T-helper 2 cell treated with Interferon-gamma antibody and Interleukin-4, amounts not matched to agents 5 μg/mL and 100 μg/mL, for 36 hours (primary cell): ENCODE data around the gene TAF3.

Source experiments
- DNase-seq: peaks from one replicate; pipeline ENCODE4 v3.0.0; 2021; ENCODE audit warnings: low spot score
- H3K27ac Mint-ChIP-seq: one replicate; pipeline ENCODE4 v1.8.0; 2021; ENCODE audit warnings: mild to moderate bottlenecking, mixed read lengths
- H3K27me3 Mint-ChIP-seq: one replicate; pipeline ENCODE4 v1.8.0; 2021; ENCODE audit warnings: low read depth, mixed read lengths
- H3K36me3 Mint-ChIP-seq: one replicate; pipeline ENCODE4 v1.8.0; 2021; ENCODE audit warnings: low read depth, mixed read lengths
- H3K4me1 Mint-ChIP-seq: one replicate; pipeline ENCODE4 v1.8.0; 2021; ENCODE audit warnings: low read depth, mixed read lengths
- H3K4me3 Mint-ChIP-seq: one replicate; pipeline ENCODE4 v1.8.0; 2022; ENCODE audit warnings: mild to moderate bottlenecking, moderate library complexity, mixed read lengths
- H3K9me3 Mint-ChIP-seq: one replicate; pipeline ENCODE4 v1.8.0; 2021; ENCODE audit warnings: mixed read lengths

The TAF3 gene

DNA sequence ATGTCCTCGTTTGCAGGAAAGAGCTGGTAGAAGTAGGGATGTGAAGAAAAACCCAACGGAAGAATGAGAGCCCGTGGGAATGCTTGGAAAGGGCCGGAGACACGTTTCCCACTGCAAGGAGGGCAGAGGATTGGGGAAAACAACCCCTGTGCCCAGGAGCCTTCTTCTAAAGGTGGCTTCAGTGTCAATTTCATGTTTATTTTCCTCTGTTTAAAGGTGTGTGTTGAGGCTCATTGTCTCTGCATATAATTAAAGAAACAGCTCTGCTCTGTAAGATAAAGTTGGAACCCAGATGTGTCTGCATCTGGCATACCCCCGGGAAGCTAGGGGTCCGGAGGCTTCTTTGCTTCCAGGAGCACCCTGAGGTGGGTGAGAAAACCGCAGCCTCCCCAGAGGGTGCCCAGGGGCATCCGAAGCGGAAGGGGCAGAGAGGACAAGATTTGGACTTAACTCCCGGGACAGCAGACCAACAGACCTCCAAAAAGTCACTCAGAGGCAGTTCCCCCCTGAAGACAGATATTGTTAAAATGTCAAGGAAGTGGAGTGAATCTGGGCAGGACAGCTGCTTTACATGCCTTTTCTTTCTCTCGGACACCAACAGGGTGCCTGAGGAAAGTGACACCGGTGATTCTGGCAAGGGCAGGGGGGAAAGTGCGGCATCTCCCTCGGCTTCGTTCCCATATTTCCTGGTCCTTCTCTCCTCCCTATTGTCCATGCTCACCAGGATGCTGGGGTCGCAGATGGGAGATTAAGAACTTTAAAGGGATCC is 227.6 kb downstream of the TAF3 start:
- Mint-ChIP-seq H3K36me3 (peaks cover 16% of the 10 kb centered on the region), H3K27me3 (peaks cover 52% of the 10 kb centered on the region), H3K9me3 (no peaks in the 10 kb centered on the region), H3K4me1 (peaks cover 60% of the 10 kb centered on the region), H3K27ac (peak overlapping the region; percentile 46), H3K4me3 (peak overlapping the region; percentile 81)
- DNase-seq: no peak

DNA sequence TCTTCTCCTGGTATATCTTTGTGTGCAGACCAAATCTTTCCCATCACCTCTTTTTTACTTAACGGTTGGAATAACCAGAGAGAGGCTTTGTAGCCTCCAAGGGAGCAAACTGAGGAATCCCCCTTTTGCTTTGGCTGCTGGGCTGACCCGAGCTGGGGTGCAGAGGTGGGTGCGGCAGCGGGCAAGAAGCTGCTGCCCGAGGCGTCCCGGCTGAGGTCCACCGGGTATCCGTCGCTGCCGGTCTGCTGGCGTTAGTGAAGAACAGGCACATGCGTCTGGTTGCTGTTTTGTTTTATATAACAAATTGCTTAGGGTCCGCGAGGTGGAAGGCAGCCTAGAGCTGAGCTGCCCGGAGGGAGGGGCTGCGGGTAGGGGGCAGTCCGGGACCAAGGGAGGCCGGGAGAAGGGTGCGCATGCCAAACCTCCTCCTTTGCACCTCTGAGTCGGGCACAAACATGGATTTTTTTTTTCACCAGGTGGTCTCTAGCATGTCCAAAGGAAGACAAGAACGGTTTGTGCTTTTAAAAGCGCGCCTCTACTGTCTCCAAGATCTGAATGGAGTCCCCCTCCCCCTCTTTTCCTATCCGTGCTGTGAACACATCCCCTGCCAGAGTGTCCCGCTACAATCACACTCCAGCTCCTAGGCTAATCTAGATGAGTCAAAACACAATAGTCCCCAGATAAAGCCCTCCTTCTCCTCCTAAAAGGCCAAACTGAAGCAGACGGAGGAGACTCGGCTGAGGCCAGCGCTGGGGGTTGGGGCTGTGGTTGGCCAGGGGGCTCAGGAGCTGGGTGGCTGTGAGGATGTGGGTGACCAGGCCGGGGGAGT is 229.4 kb downstream of the TAF3 start:
- Mint-ChIP-seq H3K27me3 (peaks cover 35% of the 10 kb centered on the region), H3K27ac (peak overlapping the region; percentile 94), H3K4me3 (peak overlapping the region; percentile 81), H3K9me3 (no peaks in the 10 kb centered on the region), H3K4me1 (peaks cover 50% of the 10 kb centered on the region), H3K36me3 (peaks cover 22% of the 10 kb centered on the region)
- DNase-seq: no peak

DNA sequence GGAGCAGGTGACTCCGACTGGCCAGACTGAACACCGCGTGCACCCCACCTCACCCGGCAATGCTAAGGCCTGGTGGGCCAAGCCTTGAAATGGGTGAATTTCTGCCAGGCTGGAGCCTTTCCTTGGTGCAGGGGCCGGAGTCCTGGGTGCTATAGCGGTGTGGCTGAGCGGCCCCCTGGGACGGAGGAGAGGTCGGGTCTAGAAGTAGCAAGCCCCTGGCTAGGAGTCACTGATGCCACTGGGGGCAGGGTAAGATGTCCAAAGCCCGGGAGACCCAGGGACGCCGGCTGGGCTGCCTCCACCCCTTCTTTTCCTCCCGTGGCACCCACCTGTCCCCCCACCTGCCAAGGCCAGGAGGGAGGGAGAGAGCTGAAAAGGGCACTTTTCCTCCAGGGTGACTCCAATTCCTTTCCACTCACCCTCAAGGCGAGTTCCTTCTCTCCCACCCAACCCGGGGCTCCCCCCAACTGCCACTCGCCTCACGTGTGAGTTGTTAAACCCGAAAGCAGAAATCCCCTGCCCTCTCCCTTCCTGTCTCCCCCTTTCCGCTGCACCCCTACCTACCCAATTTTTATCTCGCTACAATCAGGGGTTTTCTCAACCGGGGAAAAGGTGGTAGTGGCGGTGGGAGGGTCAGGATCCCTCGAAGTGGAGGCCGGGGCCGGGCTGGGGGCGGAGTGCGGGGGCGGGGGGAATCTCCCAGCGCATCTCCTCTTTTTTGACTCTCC is 230.1 kb downstream of the TAF3 start:
- peak; percentile 84 for DNase-seq
- Mint-ChIP-seq H3K4me1 (peaks cover 51% of the 10 kb centered on the region), H3K4me3 (peak overlapping the region; percentile 81), H3K9me3 (no peaks in the 10 kb centered on the region), H3K36me3 (peaks cover 27% of the 10 kb centered on the region), H3K27me3 (peaks cover 30% of the 10 kb centered on the region), H3K27ac (peak overlapping the region; percentile 94)

- DNase-seq: peak; percentile 67
- H3K36me3 Mint-ChIP-seq: peaks cover 25% of the 10 kb centered on the region
- no peaks in the 10 kb centered on the region for H3K9me3 Mint-ChIP-seq
- H3K27me3 Mint-ChIP-seq: peaks cover 22% of the 10 kb centered on the region
- H3K4me1 Mint-ChIP-seq: peaks cover 47% of the 10 kb centered on the region
- peak overlapping the region; percentile 82 for H3K4me3 Mint-ChIP-seq
- H3K27ac Mint-ChIP-seq: peak overlapping the region; percentile 94
Observed at GRCh38 chr10:8049045-8049864, 230.9 kb downstream of the TAF3 start.

DNA sequence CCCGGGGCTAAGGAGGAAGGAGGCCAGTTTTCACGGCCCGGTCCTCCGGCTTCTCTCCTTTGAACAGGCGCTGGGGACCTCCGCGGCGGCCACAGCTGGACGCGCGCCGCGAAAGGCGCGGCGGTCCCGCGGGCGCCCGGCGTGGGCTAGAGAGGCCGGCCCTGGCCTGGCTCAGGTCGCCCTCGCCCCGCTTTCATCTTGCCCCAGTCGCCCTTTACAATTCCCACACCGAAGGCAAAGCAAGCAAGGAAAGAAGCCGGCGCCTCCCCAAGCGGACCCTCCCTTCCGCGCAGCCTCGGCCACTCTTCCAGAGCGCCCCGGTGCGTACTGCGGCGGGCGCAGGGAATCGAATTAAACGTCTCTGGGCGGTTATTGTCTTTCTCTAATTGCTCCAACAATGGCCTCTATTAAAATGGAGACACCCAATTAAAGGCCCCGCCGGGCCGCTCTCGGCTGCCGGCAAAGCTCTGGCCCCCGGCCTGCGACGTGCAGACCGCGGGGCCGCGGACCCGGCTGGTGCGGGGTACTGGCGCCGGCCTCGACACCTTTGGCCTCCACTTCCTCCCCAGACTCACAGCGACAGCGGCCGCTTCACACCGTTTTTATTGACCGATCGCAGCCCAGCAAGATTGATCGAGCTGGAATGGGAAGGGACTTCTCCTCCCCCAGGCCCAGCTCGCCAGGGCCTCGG is 231.7 kb downstream of the TAF3 start:
- peaks cover 22% of the 10 kb centered on the region for H3K27me3 Mint-ChIP-seq
- H3K27ac Mint-ChIP-seq: peak overlapping the region; percentile 84
- peak overlapping the region; percentile 88 for H3K4me3 Mint-ChIP-seq
- no peak for DNase-seq
- H3K9me3 Mint-ChIP-seq: no peaks in the 10 kb centered on the region
- H3K4me1 Mint-ChIP-seq: peaks cover 44% of the 10 kb centered on the region
- H3K36me3 Mint-ChIP-seq: peaks cover 29% of the 10 kb centered on the region

- peak; percentile 52 for DNase-seq
- Mint-ChIP-seq H3K27me3 (peaks cover 17% of the 10 kb centered on the region), H3K36me3 (peaks cover 35% of the 10 kb centered on the region), H3K9me3 (no peaks in the 10 kb centered on the region), H3K27ac (peak overlapping the region; percentile 90), H3K4me1 (peaks cover 39% of the 10 kb centered on the region), H3K4me3 (peak overlapping the region; percentile 88)
Observed at GRCh38 chr10:8050556-8051108, 232.3 kb downstream of the TAF3 start.

DNA sequence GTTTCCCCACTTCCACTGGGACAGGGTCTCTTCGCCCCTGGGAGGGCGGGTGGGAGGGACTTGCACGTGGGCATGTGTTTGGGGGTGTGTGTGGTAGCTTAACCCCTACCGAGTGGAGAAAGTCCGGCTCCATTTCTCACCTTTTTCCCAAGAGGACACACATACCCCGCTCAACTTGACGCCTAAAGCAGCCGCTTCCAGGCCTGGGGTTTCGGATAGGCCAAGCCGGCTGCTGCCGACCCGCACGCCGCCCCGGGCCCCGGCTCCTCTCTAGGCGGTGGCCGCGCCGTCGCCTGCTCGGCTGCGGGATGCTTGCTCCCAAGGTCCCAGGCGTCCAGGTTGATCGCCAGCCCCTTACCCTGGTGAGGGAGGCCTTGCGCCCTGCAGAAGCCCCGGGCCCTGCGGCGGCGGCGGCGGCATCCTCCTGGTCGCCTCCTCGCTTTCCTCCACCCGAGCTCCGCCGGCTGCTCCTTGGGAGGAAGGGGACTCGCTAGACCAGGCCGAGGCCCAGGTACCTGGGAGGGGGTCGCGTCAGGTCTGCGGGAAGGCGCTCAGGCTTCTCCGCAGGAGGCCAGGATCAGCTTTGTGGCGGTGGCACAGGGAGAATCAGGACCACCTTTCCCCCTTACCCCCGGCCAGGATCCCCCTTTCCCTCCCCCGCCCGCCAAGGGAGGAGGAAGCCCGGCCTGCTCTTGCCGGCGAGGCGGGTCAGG is 233.0 kb downstream of the TAF3 start:
- peak overlapping the region; percentile 90 for H3K27ac Mint-ChIP-seq
- peak overlapping the region; percentile 88 for H3K4me3 Mint-ChIP-seq
- peaks cover 38% of the 10 kb centered on the region for H3K36me3 Mint-ChIP-seq
- DNase-seq: no peak
- H3K9me3 Mint-ChIP-seq: no peaks in the 10 kb centered on the region
- H3K27me3 Mint-ChIP-seq: peaks cover 11% of the 10 kb centered on the region
- peaks cover 33% of the 10 kb centered on the region for H3K4me1 Mint-ChIP-seq

- Mint-ChIP-seq H3K4me3 (peak overlapping the region; percentile 92), H3K4me1 (peaks cover 28% of the 10 kb centered on the region), H3K36me3 (peaks cover 44% of the 10 kb centered on the region), H3K27me3 (peaks cover 9% of the 10 kb centered on the region), H3K9me3 (no peaks in the 10 kb centered on the region), H3K27ac (peak overlapping the region; percentile 93)
- peak; percentile 68 for DNase-seq
Observed at GRCh38 chr10:8051851-8052257, 233.5 kb downstream of the TAF3 start.

- Mint-ChIP-seq H3K27me3 (peaks cover 7% of the 10 kb centered on the region), H3K36me3 (peaks cover 49% of the 10 kb centered on the region), H3K9me3 (no peaks in the 10 kb centered on the region), H3K27ac (peak overlapping the region; percentile 93), H3K4me3 (peak overlapping the region; percentile 92), H3K4me1 (peaks cover 22% of the 10 kb centered on the region)
- no peak for DNase-seq
Observed at GRCh38 chr10:8052341-8052955, 234.1 kb downstream of the TAF3 start.

DNA sequence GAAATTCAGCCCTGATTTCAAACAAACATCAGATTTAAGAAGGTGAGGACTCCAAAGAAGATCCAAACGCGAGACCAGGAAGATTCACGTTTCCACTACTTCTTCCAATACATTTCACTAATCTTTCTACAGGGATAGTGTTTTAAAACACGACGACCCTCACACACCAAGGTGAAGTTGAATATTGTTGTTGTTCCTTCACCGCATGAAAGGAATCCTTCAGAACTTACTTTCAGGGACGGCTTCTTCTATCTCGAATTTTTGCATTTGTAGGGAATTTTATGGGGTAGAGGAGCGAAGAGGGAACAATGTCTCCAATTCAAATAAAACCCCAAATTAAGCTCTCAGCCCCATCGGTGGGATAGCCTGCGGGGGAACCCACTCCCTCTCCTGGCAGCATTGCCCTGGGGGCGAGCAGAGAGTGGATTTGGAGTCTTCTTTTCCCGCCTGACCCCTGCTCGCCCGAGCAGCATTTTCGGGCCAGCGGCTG is 234.7 kb downstream of the TAF3 start:
- peaks cover 5% of the 10 kb centered on the region for H3K27me3 Mint-ChIP-seq
- no peaks in the 10 kb centered on the region for H3K9me3 Mint-ChIP-seq
- peaks cover 18% of the 10 kb centered on the region for H3K4me1 Mint-ChIP-seq
- H3K4me3 Mint-ChIP-seq: peak overlapping the region; percentile 92
- H3K27ac Mint-ChIP-seq: peak overlapping the region; percentile 93
- DNase-seq: no peak
- H3K36me3 Mint-ChIP-seq: peaks cover 53% of the 10 kb centered on the region

GRCh38 chr10:8053446-8054243 is 235.3 kb downstream of the TAF3 start:
- peak overlapping the region; percentile 92 for H3K4me3 Mint-ChIP-seq
- H3K27me3 Mint-ChIP-seq: peaks cover 5% of the 10 kb centered on the region
- peaks cover 58% of the 10 kb centered on the region for H3K36me3 Mint-ChIP-seq
- DNase-seq: peak; percentile 93
- H3K4me1 Mint-ChIP-seq: peaks cover 15% of the 10 kb centered on the region
- peak overlapping the region; percentile 95 for H3K27ac Mint-ChIP-seq
- H3K9me3 Mint-ChIP-seq: no peaks in the 10 kb centered on the region
